ENCODE measurements around the gene TXNRD1.

TXNRD1 gene

DNA sequence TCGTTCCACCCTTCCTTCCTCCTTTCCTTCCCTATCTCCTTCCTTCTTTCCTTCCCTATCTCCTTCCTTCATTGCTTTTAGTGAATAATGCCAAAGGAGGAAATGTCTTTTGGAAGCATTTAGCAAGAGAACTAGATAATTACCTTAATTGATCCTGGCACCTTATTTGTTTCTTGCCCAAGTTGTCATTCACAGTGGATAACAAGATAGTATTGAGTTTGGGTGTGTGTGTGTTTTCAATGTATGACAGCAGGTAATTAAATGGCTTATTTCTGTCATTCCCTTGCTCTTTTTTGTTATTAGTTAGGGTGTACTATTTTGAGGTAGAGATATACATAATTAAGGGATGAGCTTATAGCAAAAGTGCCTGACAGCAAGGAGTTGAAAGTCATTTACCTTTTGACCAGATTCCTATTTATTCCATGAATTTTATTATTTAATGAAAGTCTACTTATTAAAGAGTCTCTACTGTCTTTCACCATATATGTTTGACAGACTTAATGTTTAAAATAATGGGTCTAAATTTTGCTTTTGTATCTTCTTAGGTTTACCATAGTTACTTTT is 118.2 kb downstream of the TXNRD1 start:
- TF ChIP-seq, protein P1, sequence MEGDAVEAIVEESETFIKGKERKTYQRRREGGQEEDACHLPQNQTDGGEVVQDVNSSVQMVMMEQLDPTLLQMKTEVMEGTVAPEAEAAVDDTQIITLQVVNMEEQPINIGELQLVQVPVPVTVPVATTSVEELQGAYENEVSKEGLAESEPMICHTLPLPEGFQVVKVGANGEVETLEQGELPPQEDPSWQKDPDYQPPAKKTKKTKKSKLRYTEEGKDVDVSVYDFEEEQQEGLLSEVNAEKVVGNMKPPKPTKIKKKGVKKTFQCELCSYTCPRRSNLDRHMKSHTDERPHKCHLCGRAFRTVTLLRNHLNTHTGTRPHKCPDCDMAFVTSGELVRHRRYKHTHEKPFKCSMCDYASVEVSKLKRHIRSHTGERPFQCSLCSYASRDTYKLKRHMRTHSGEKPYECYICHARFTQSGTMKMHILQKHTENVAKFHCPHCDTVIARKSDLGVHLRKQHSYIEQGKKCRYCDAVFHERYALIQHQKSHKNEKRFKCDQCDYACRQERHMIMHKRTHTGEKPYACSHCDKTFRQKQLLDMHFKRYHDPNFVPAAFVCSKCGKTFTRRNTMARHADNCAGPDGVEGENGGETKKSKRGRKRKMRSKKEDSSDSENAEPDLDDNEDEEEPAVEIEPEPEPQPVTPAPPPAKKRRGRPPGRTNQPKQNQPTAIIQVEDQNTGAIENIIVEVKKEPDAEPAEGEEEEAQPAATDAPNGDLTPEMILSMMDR (IDR thresholded peaks at IDR 0.05; ENCODE audit: borderline replicate concordance, control extremely low read depth, extremely low read depth, insufficient read depth, missing control alignments): no peak
- in situ Hi-C loops (cut with MboI; ENCODE audit: low sequenced_read_pairs, unreplicated experiment): no loop called here
- no peak for DNase-seq (ENCODE audit: low spot score)

- in situ Hi-C loops (cut with MboI; ENCODE audit: low sequenced_read_pairs, unreplicated experiment): no loop called here
- TF ChIP-seq, protein P1 (IDR thresholded peaks at IDR 0.05; ENCODE audit: borderline replicate concordance, control extremely low read depth, extremely low read depth, insufficient read depth, missing control alignments): no peak
- no peak for DNase-seq (ENCODE audit: low spot score)
These were observed 119.0 kb downstream of the TXNRD1 start for GRCh38 chr12:104334581-104334980.

- TF ChIP-seq, protein P1 (IDR thresholded peaks at IDR 0.05; ENCODE audit: borderline replicate concordance, control extremely low read depth, extremely low read depth, insufficient read depth, missing control alignments): no peak
- DNase-seq (ENCODE audit: low spot score): no peak
- in situ Hi-C loops (cut with MboI; ENCODE audit: low sequenced_read_pairs, unreplicated experiment): no loop called here
These were observed 120.5 kb downstream of the TXNRD1 start for GRCh38 chr12:104336115-104336514.

DNA sequence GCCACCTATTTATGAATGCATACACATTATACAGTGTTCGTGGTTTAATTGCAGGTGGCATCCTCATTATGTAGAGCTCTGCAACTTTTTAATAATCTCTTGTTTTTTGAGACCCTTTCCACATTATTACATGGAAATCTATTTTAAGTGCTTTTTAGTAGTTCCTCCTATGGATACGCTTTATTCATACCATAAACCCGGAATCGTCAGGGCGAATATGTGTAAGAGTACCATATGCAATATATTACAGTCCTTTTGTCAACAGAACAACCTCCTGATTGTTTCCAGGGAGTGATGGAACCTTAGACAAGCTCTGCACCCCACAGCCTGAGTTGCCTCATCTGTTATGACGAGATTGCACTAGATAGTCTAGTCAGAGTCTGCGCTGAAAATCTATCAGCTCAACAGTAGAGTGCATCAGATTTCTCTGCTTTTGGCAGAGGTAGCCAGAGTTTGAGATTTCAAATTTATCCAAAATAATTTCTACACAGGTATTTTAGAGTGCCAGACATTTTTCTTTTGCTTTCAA is 121.5 kb downstream of the TXNRD1 start:
- in situ Hi-C loops (cut with MboI; ENCODE audit: low sequenced_read_pairs, unreplicated experiment): no loop called here

GRCh38 chr12:104339663-104340062 is 124.1 kb downstream of the TXNRD1 start:
- TF ChIP-seq, protein P1 (IDR thresholded peaks at IDR 0.05; ENCODE audit: borderline replicate concordance, control extremely low read depth, extremely low read depth, insufficient read depth, missing control alignments): no peak
- DNase-seq (ENCODE audit: low spot score): no peak
- in situ Hi-C loops (cut with MboI; ENCODE audit: low sequenced_read_pairs, unreplicated experiment): no loop called here

More for the DNA sequence above, 121.5 kb downstream of the TXNRD1 start:
- TF ChIP-seq, protein P1 (IDR thresholded peaks at IDR 0.05; ENCODE audit: borderline replicate concordance, control extremely low read depth, extremely low read depth, insufficient read depth, missing control alignments): no peak
- DNase-seq (ENCODE audit: low spot score): no peak

GRCh38 chr12:104340177-104340576 is 124.6 kb downstream of the TXNRD1 start:
- DNase-seq (ENCODE audit: low spot score): no peak
- in situ Hi-C loops (cut with MboI; ENCODE audit: low sequenced_read_pairs, unreplicated experiment): no loop called here
- TF ChIP-seq, protein P1 (IDR thresholded peaks at IDR 0.05; ENCODE audit: borderline replicate concordance, control extremely low read depth, extremely low read depth, insufficient read depth, missing control alignments): no peak

Data from GM13976 (cell line).